Putamen (tissue), 1 donor: ENCODE data around the gene KRTAP12-2.
"Not testable (repeated sequence)": the region's sequence is repeated elsewhere in the genome, so short reads cannot be mapped to it uniquely, and the experiment has no call there.

Experiments
- DNase-seq: peaks from one replicate; pipeline ENCODE4 v3.0.0-alpha.2; 2016; ENCODE audit warnings: low spot score

Gene KRTAP12-2

DNA sequence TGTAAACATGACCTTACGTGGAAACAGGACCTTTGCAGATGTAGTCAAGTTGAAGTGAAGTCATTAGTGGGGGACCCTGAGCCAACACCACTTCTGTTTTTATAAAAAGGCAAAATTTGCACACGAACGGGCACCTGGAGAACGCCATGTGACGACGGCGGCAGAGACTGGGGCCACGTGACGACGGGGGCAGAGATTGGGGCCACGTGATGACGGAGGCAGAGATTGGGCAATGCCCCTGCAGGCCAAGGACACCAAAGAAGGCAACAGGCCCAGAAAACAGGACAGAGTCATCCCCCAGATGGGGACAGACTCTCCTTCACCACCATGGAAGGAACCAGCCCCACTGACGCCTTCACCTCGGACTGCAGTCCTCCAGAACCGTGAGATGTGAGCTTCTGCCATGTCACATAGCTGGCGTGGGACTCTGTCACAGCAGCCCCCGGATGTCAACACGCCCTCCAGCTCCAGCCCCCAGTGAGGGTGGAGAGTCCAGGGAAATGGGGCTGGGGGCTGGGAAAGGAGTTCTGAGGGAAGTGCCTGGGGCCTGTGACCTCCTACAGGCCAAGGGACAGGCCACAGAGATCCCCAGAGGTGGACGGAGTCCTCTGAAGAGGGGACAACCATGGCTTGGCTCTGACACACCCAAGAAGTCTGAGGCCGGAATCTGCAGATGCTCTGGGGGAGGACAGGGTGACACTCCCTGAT lies 16.3 kb downstream of the KRTAP12-2 start:
- DNase-seq = no peak

DNA sequence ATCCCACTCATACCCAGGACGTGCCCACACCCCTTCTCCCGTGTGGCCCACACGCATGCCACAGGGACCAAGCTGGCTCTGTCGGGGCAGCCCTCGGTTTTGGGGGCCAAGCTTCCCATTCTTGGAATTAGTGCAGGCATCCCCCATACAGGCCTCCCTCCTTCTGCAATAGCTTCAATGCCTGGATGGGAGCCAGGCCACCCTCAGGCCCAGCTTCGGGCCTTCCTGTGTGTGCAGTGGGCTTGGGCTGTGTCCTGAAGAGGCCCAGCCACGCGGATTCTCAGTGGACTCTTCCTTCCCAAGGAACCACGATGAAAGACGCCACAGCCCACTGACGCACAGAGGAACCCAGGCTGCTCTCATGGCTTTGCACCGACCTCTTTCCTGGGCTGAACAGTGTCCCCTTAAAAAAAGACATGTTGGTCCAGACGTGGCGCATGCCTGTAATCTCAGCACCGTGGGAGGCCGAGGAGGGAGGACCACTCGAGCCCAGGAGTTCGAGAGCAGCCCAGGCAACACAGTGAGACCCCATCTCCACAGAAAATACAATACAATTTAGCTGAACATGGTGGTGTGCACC lies 17.1 kb downstream of the KRTAP12-2 start:
- DNase-seq = no peak

GRCh38 chr21:44648557-44649311 lies 18.0 kb downstream of the KRTAP12-2 start:
- no peak for DNase-seq

GRCh38 chr21:44647222-44647552 lies 19.5 kb downstream of the KRTAP12-2 start:
- no peak for DNase-seq

GRCh38 chr21:44646366-44647221 lies 20.1 kb downstream of the KRTAP12-2 start, which contains the start of gene KRTAP10-11:
Gene KRTAP10-11 (plus strand): TSS chr21:44646414. CDS start chr21:44646459, 45 bp downstream.
- not testable (repeated sequence) for DNase-seq

GRCh38 chr21:44644878-44645277 lies 21.8 kb downstream of the KRTAP12-2 start:
- no peak for DNase-seq

DNA sequence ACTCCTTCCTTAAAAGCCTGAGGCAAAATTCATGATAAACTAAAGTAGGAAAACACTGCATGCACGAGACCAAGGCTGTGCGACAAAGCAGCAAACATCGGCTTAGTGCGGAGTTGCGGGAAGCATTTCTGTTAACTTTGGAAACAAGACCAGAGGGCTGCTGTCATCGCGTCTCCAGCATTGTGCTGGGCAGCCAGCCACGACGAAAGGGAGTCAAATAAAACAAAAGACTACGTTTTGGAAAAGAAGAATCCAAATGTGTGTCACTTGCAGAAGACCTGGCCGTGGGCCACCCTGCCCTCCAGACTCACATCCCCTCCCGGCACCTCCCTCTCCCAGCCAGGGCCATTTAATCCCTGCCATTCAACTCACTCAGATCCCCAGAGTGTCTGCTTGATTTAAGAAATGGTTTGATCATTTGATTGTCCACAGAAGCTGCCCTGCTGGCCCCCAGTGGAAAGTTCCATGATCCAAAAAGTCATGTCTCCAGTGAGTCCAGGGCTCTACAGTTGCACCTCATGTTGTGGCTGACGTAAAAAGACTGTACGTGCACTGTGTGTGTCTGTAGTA lies 22.9 kb downstream of the KRTAP12-2 start:
- DNase-seq = no peak

GRCh38 chr21:44640761-44641160 lies 26.0 kb downstream of the KRTAP12-2 start:
- no peak for DNase-seq

GRCh38 chr21:44639331-44639655 lies 27.4 kb downstream of the KRTAP12-2 start:
- no peak for DNase-seq

- not testable (repeated sequence) for DNase-seq
Observed at GRCh38 chr21:44638506-44639330, 28.0 kb downstream of the KRTAP12-2 start.

- not testable (repeated sequence) for DNase-seq
Observed at GRCh38 chr21:44637851-44638348, 28.8 kb downstream of the KRTAP12-2 start.

DNA sequence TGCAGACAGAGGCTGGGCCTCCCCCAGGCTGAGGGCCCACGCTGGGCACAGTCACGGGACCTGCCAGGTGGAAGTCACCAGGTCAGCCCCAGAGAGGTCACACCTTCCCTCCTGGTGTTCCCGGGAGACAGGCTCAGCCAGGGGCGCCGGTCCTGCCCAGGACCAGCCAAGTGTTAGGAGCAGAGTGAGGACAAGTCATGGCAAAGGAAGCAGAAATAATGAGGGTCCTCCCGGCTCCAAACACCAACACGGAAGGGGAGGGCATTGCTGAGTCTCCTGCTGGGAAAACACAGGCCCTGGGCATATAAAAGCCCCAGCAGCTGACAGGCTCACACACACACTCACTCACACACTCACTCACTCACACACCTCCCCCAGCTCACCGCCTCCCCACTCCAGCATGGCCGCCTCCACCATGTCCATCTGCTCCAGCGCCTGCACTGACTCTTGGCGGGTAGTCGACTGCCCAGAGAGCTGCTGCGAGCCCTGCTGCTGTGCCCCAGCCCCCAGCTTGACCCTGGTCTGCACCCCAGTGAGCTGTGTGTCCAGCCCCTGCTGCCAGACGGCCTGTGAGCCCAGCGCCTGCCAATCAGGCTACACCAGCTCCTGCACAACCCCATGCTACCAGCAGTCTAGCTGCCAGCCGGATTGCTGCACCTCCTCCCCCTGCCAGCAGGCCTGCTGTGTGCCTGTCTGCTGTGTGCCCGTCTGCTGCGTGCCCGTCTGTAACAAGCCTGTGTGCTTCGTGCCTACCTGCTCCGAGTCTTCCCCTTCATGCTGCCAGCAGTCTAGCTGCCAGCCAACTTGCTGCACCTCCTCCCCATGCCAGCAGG lies 29.5 kb downstream of the KRTAP12-2 start, which contains the start of gene KRTAP10-10:
Gene KRTAP10-10, plus strand, starts transcription at position 339 of the 833 bp plus-strand sequence. Its CDS starts 62 bp downstream, at position 401.
- DNase-seq = no peak

GRCh38 chr21:44636209-44637017 lies 30.3 kb downstream of the KRTAP12-2 start:
- DNase-seq = no peak

DNA sequence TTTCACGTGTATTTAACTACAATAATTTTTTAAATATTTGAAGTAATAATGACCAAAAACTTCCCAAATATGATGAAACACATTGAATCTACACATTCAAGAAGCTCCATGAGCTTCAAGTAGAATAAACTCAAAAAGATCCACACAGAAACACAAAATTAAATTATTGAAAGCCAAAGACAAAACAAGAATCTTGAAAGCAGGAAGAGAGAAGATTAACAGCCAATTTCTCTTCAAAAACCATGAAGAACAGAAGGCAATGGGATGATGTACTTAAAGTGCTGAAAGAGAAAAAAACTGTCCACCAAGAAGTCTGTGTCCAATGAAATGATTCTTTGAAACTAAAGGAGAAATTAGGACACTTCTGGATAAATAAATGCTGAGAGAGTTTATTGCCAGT lies 34.7 kb downstream of the KRTAP12-2 start:
- DNase-seq = no peak

DNA sequence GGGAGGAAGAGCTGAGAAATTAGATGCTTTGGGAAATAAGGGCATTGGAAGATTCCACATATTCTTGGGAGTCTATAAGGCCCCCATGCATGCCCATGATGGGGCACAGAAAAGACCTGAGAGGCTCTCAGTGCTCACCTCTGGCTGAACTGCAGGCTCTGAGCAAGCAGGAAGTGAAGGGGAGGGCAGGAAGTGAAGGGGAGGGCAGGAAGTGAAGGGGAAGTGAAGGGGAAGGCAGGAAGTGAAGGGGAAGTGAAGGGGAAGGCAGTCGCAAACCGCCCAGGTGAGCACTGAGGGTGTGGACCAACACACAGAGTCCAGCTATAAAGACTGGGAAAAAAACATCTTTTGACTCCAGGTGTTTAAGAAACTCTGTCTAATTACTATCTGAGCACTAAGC lies 36.3 kb downstream of the KRTAP12-2 start:
- DNase-seq = no peak

DNA sequence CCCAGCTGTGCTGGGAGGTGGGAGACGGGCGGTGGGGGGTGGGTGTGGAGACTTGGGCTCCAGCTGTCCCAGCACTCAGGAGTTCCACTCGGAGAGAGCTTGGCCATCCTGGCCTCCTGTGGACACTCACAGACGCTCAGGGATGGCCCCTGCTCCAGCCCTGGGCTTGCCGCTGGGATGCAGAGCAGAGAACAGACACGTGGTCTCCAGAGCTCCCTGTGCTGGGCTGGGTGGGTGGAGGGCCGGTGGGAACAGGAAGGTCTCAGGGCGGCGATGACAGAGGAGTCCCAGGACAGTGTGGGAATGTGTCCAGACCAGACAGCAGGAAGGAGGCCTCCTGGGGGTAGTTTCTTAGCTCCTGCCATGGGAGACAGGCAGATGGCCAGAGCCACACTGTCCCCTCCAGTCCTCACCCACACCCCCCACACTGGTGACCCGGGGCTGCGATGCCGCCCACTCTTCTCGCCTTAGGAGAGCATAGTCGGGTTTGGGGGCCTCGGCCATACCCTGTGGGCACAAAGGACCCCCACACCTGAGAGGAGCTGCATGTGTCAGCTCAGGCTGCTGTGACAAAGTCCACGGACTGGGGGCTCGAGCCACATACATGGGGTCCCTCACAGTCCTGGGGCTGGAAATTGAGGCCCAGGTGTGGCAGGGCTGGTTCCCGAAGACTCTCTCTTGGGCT lies 37.9 kb downstream of the KRTAP12-2 start:
- no peak for DNase-seq

- DNase-seq = not testable (repeated sequence)
Observed at GRCh38 chr21:44627831-44628233, 38.9 kb downstream of the KRTAP12-2 start.

- DNase-seq = not testable (repeated sequence)
Observed at GRCh38 chr21:44627181-44627822, 39.4 kb downstream of the KRTAP12-2 start.
